ENCODE measurements around the gene GADL1.

The GADL1 gene

GRCh38 chr3:30813734-30814133 lies 80.7 kb downstream of the GADL1 start:
- no peak for DNase-seq (ENCODE audit: low spot score)
- ChIA-PET POLR2A (ENCODE audit: low non-redundant PET) (no interaction called here), CTCF (no interaction called here)
- H3K27ac ChIP-seq = no peak overlapping the region
- TF ChIP-seq, protein P1, sequence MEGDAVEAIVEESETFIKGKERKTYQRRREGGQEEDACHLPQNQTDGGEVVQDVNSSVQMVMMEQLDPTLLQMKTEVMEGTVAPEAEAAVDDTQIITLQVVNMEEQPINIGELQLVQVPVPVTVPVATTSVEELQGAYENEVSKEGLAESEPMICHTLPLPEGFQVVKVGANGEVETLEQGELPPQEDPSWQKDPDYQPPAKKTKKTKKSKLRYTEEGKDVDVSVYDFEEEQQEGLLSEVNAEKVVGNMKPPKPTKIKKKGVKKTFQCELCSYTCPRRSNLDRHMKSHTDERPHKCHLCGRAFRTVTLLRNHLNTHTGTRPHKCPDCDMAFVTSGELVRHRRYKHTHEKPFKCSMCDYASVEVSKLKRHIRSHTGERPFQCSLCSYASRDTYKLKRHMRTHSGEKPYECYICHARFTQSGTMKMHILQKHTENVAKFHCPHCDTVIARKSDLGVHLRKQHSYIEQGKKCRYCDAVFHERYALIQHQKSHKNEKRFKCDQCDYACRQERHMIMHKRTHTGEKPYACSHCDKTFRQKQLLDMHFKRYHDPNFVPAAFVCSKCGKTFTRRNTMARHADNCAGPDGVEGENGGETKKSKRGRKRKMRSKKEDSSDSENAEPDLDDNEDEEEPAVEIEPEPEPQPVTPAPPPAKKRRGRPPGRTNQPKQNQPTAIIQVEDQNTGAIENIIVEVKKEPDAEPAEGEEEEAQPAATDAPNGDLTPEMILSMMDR (conservative IDR thresholded peaks at IDR 0.05; ENCODE audit: low read depth) = no peak

DNA sequence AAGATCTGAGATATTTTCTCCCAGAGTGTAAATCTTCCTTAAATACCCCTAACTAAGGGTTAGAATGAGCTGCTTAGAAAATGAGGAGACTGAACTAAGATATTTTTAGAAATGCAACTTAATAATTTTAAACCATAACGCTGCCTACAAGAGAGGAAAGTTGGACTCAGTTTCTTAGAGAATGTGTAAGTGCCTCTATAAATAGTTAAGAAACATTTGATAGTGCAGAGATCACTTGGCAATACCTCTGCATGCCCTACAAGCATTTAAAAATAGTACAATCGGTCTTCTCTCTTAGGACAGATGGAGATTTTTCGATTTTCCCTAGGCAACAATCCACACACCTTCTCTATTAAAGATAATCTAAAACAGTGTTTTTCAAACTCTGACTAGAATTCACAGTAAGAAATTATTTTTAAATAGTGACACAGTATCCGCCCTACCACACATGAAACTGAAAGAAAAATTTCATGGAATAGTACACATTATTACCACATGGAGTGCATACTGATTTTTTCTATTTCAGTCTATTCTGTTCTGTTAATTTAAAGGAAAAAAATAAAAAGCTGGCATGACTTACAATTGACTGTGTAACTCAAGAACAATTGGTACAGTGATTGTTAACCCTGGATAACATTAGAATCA lies 83.2 kb downstream of the GADL1 start:
- ChIA-PET CTCF (no interaction called here), POLR2A (ENCODE audit: low non-redundant PET) (no interaction called here)
- TF ChIP-seq, protein P1 (conservative IDR thresholded peaks at IDR 0.05; ENCODE audit: low read depth) = no peak
- no peak overlapping the region for H3K27ac ChIP-seq
- no peak for DNase-seq (ENCODE audit: low spot score)

- H3K27ac ChIP-seq = no peak overlapping the region
- CTCF ChIA-PET = no interaction called here
- TF ChIP-seq, protein P1 (conservative IDR thresholded peaks at IDR 0.05; ENCODE audit: low read depth) = no peak
- DNase-seq (ENCODE audit: low spot score) = no peak
- POLR2A ChIA-PET (ENCODE audit: low non-redundant PET) = no interaction called here
Observed at GRCh38 chr3:30810625-30811024, 83.8 kb downstream of the GADL1 start.

DNA sequence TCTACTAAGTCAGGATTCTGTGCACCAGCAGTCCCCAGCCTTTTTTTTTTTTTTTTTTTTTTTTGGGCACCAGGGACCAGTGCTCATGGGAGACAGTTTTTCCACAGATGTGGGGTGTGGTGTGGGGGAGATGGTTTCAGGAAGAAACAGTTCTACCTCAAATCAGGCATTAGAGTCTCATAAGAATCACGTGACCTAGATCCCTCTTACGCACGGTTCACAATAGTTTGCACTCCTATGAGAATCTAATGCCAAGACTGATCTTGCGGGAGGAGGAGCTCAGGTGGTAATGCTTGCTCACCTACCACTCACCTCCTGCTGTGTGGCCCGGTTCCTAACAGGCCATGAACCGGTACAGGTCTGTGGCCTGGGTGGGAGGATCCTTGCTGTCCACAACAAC lies 88.8 kb downstream of the GADL1 start:
- H3K27ac ChIP-seq = no peak overlapping the region
- TF ChIP-seq, protein P1 (conservative IDR thresholded peaks at IDR 0.05; ENCODE audit: low read depth) = no peak
- ChIA-PET POLR2A (ENCODE audit: low non-redundant PET) (no interaction called here), CTCF (interaction anchor here (0.7 kb wide), 1 partner anchor 144 kb away, joined by 4 read pairs; no protein-coding TSS in a partner anchor)
- no peak for DNase-seq (ENCODE audit: low spot score)

- CTCF ChIA-PET = no interaction called here
- DNase-seq (ENCODE audit: low spot score) = no peak
- H3K27ac ChIP-seq = no peak overlapping the region
- TF ChIP-seq, protein P1 (conservative IDR thresholded peaks at IDR 0.05; ENCODE audit: low read depth) = no peak
- POLR2A ChIA-PET (ENCODE audit: low non-redundant PET) = no interaction called here
Observed at GRCh38 chr3:30804984-30805383, 89.5 kb downstream of the GADL1 start.

GRCh38 chr3:30795176-30795575 lies 99.3 kb downstream of the GADL1 start:
- POLR2A ChIA-PET (ENCODE audit: low non-redundant PET) = no interaction called here
- H3K27ac ChIP-seq = no peak overlapping the region
- TF ChIP-seq, protein P1 (conservative IDR thresholded peaks at IDR 0.05; ENCODE audit: low read depth) = no peak
- CTCF ChIA-PET = no interaction called here
- no peak for DNase-seq (ENCODE audit: low spot score)

Data from RWPE1 (cell line).